Large intestine (tissue), 3 donors: ENCODE results near the gene CDK5RAP3. TPM values are rescaled to one million over a fixed set of nuclear protein-coding genes. Genes with fewer than 3 reads are reported as not detected.

Source experiments
- DNase-seq, 2 donors: peaks; one replicate each; pipeline versions ENCODE4 v3.0.0 to v3.0.0-alpha.2; 2013
- H3K27ac ChIP-seq: one replicate; pipeline ENCODE4 v1.5.1; 2013; ENCODE audit warnings: low read length
- H3K27me3 ChIP-seq: 2 replicates; pipeline ENCODE4 v1.6.1; 2013; ENCODE audit warnings: low read length; ENCODE audit not compliant: control insufficient read depth, insufficient read depth
- H3K36me3 ChIP-seq: 2 replicates; pipeline ENCODE4 v1.6.1; 2013; ENCODE audit warnings: low read length; ENCODE audit not compliant: control insufficient read depth, insufficient read depth
- H3K4me1 ChIP-seq: one replicate; pipeline ENCODE4 v1.6.1; 2013; ENCODE audit warnings: low read length; ENCODE audit not compliant: control insufficient read depth, insufficient read depth
- H3K4me3 ChIP-seq: one replicate; pipeline ENCODE4 v1.5.1; 2013; ENCODE audit warnings: low read length
- H3K9me3 ChIP-seq: one replicate; pipeline ENCODE4 v1.6.1; 2013; ENCODE audit warnings: mild to moderate bottlenecking, low read depth, low read length, moderate library complexity; ENCODE audit not compliant: control insufficient read depth
- WGBS: methylation state at CpG from one replicate; pipeline ENCODE4 v1.1.5; 2013; ENCODE audit warnings: low lambda C conversion rate; ENCODE audit not compliant: insufficient coverage; 5-methylcytosine and 5-hydroxymethylcytosine counted together
- polyA plus RNA-seq: library from polyadenylated mRNA; unstranded; fragments of 120-200 nt; gene quantifications from one replicate; pipeline ENCODE4 v1.2.1, GENCODE V29; 2013

CDK5RAP3 gene
- polyA plus RNA-seq, 1 donor, result 200 TPM

DNA sequence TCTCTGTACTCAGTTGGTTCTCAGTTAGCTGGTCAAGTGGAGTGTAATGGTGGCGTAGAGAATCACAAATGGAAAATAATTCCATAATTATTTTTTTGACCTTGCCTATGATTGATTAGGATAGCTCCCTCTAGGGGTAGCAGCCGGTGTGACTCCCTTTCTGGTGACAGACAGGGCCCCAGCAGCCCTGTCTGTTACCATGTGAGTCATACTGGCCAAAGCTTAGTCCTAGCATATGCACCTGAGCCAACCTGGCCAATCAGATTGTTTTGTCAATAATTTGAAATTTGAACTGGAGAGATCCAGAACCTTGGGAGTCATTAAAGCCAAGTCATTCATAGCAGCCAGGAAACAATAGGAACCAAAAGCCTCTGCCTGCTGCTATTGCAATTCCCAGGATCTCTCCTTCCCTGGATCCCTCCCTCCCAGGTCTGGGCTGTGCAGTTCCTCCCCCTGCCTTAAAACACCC, 23.9 kb upstream of the CDK5RAP3 start:
- Histone ChIP-seq H3K4me1 (peaks cover 63% of the 10 kb centered on the region), H3K4me3 (no peak overlapping the region), H3K36me3 (peaks cover 49% of the 10 kb centered on the region), H3K27me3 (no peaks in the 10 kb centered on the region), H3K27ac (peak overlapping the region; percentile 73), H3K9me3 (no peaks in the 10 kb centered on the region)
- DNase-seq, result peak; percentile 89 to 93
- WGBS, result no CpG with 5 or more reads among the region's 2 CpGs

GRCh38 chr17:47948706-47949196, 22.2 kb upstream of the CDK5RAP3 start:
- DNase-seq, result no peak
- peaks cover 64% of the 10 kb centered on the region for H3K4me1 ChIP-seq
- H3K27ac ChIP-seq, result peak overlapping the region; percentile 99
- H3K4me3 ChIP-seq, result no peak overlapping the region
- H3K36me3 ChIP-seq, result peaks cover 58% of the 10 kb centered on the region
- no CpG with 5 or more reads among the region's 5 CpGs for WGBS
- no peaks in the 10 kb centered on the region for H3K9me3 ChIP-seq
- no peaks in the 10 kb centered on the region for H3K27me3 ChIP-seq

- no CpG with 5 or more reads among the region's 22 CpGs for WGBS
- peak; percentile 77 to 88 for DNase-seq
- H3K4me1 ChIP-seq, result peaks cover 68% of the 10 kb centered on the region
- H3K9me3 ChIP-seq, result no peaks in the 10 kb centered on the region
- H3K4me3 ChIP-seq, result peak overlapping the region; percentile 2
- H3K27ac ChIP-seq, result peak overlapping the region; percentile 99
- H3K27me3 ChIP-seq, result no peaks in the 10 kb centered on the region
- peaks cover 61% of the 10 kb centered on the region for H3K36me3 ChIP-seq
These were observed 21.6 kb upstream of the CDK5RAP3 start for GRCh38 chr17:47949197-47949759.

DNA sequence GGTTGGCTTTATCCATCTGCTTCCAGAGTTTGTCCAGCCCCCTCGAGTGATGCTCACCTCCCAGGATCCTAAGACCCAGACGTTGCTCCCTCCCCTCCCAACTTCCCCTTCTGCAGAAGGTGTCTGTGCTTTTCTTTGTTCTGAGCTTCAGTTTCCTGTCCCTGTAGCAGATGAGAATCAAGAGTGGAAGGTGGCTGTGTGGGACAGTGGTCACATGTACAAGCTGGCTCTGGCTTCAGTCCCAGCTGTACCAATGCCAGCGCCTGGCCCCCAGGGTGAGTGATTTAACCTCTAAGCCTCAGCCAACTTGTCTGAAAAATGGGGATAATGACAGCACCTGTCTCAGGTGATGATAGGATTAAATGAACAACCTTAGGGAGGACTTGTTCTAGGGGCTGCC, 21.0 kb upstream of the CDK5RAP3 start:
- Histone ChIP-seq H3K9me3 (no peaks in the 10 kb centered on the region), H3K36me3 (peaks cover 58% of the 10 kb centered on the region), H3K4me3 (no peak overlapping the region), H3K27ac (peak overlapping the region; percentile 99), H3K27me3 (no peaks in the 10 kb centered on the region), H3K4me1 (peaks cover 68% of the 10 kb centered on the region)
- 20% methylated on average over 1 of the region's 3 CpGs for WGBS
- peak in 1 of 2 donors; percentile 58 for DNase-seq

GRCh38 chr17:47950448-47950847, 20.5 kb upstream of the CDK5RAP3 start:
- peak in 1 of 2 donors; percentile 46 for DNase-seq
- no CpG with 5 or more reads among the region's 4 CpGs for WGBS

GRCh38 chr17:47952171-47953021, 18.5 kb upstream of the CDK5RAP3 start:
- WGBS, result 31% methylated on average over 2 of the region's 12 CpGs
- Histone ChIP-seq H3K4me1 (peaks cover 60% of the 10 kb centered on the region), H3K9me3 (no peaks in the 10 kb centered on the region), H3K27me3 (no peaks in the 10 kb centered on the region), H3K4me3 (peak overlapping the region; percentile 2), H3K36me3 (peaks cover 43% of the 10 kb centered on the region), H3K27ac (peak overlapping the region; percentile 99)
- peak; percentile 93 to 98 for DNase-seq

More at GRCh38 chr17:47950448-47950847, 20.5 kb upstream of the CDK5RAP3 start:
- no peaks in the 10 kb centered on the region for H3K9me3 ChIP-seq
- no peaks in the 10 kb centered on the region for H3K27me3 ChIP-seq
- peaks cover 54% of the 10 kb centered on the region for H3K36me3 ChIP-seq
- peak overlapping the region; percentile 99 for H3K27ac ChIP-seq
- no peak overlapping the region for H3K4me3 ChIP-seq
- H3K4me1 ChIP-seq, result peaks cover 68% of the 10 kb centered on the region

- Histone ChIP-seq H3K36me3 (peaks cover 36% of the 10 kb centered on the region), H3K4me1 (peaks cover 58% of the 10 kb centered on the region), H3K27me3 (no peaks in the 10 kb centered on the region), H3K4me3 (peak overlapping the region; percentile 81), H3K27ac (peak overlapping the region; percentile 99), H3K9me3 (no peaks in the 10 kb centered on the region)
- DNase-seq, result peak in 1 of 2 donors; percentile 35
These were observed 17.0 kb upstream of the CDK5RAP3 start for GRCh38 chr17:47953909-47954308.

GRCh38 chr17:47955497-47956461, 15.1 kb upstream of the CDK5RAP3 start:
- WGBS, result no CpG with 5 or more reads among the region's 7 CpGs
- Histone ChIP-seq H3K36me3 (peaks cover 25% of the 10 kb centered on the region), H3K27ac (peak overlapping the region; percentile 99), H3K4me1 (peaks cover 57% of the 10 kb centered on the region), H3K27me3 (no peaks in the 10 kb centered on the region), H3K4me3 (peak overlapping the region; percentile 81), H3K9me3 (no peaks in the 10 kb centered on the region)
- peak in 1 of 2 donors; percentile 76 for DNase-seq

DNA sequence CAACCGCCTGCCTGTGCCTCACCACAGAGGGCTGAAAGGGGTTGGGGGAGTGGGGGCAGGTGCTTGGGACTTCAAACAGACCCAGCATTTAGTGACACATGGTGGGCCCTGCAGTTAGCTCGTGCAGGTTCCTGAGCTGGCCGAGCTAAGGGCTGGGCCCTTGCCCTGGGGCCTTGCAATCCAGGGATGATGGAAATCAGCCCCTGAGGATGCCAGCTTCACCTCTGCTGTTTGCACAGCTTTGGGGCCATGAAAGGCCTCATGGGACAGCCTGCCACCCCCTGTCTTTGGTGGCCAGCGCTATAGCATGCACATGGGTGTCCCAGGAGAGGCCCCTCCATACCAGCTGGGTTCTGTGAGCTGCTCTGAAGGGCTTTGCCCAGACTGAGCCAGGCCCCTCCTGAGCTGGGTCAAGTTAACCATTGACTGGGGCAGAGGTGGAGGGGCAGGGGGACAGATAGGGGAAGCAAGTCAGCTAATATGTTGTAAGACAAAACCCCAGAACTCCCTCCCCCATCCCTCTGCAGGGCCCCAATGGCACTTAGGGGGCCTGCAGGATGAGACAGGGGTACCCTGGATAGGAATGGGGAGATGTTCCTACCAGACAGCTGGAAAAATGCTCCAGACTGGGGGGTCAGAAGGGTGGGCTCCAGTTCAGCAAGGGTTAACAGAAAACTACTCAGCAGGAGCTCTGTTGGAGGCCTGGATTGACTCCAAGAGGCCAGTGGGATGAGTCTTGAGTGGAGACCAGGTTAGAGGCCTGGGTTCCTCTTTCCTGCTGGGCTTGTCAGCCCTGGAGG, 13.9 kb upstream of the CDK5RAP3 start:
- no CpG with 5 or more reads among the region's 4 CpGs for WGBS
- Histone ChIP-seq H3K27me3 (no peaks in the 10 kb centered on the region), H3K36me3 (peaks cover 16% of the 10 kb centered on the region), H3K27ac (peak overlapping the region; percentile 99), H3K4me1 (peaks cover 58% of the 10 kb centered on the region), H3K9me3 (no peaks in the 10 kb centered on the region), H3K4me3 (peak overlapping the region; percentile 81)
- DNase-seq, result peak; percentile 87 to 94
